Right ventricle myocardium superior (tissue), 1 donor: ENCODE measurements around the gene AP4M1. TPM values are rescaled to one million over a fixed set of nuclear protein-coding genes. Genes with fewer than 3 reads are reported as not detected.
A peak's percentile ranks its signal among the peaks of the same experiment; 100 is the strongest.

Source experiments
- ATAC-seq: fragments of 200-7000 bp; cut with Tn5 transposase; one replicate; pipeline ENCODE4 v1.9.1; 2020; ENCODE audit warnings: mild to moderate bottlenecking; ENCODE audit not compliant: poor library complexity
- DNase-seq: peaks from one replicate; pipeline ENCODE4 v3.0.0-alpha.2; 2020
- intact Hi-C: fragments of 100-400 bp; cut with DNase I; formaldehyde crosslinking; loops from one replicate; pipeline ENCODE4 v1.11.2; 2022
- long read RNA-seq: library from polyadenylated mRNA; unstranded; transcript quantifications from one replicate; pipeline ENCODE4 v2.0.0, GENCODE V29; 2021
- total RNA-seq: library from RNA; stranded (reverse); fragmentation: NEBNext Ultra II Directional; extraction: Animal tissue kit (Norgen Biotek cat#: 25700); gene quantifications from one replicate; pipeline ENCODE4 v1.2.1, GENCODE V29; 2021
- donor health status: DM: no; HTN: yes; CAD: no; lungs with severe emphysema.

The AP4M1 gene, protein sequence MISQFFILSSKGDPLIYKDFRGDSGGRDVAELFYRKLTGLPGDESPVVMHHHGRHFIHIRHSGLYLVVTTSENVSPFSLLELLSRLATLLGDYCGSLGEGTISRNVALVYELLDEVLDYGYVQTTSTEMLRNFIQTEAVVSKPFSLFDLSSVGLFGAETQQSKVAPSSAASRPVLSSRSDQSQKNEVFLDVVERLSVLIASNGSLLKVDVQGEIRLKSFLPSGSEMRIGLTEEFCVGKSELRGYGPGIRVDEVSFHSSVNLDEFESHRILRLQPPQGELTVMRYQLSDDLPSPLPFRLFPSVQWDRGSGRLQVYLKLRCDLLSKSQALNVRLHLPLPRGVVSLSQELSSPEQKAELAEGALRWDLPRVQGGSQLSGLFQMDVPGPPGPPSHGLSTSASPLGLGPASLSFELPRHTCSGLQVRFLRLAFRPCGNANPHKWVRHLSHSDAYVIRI
- total RNA-seq: 13.4 TPM
- long read RNA-seq, transcript AP4M1-201 (15 exons, 1,817 nt): major isoform, 25 of 50 reads
- long read RNA-seq, partial matches to known transcripts: 3 of 50 reads
- long read RNA-seq, other reads (novel, unspliced or antisense): 19 of 50 reads

DNA sequence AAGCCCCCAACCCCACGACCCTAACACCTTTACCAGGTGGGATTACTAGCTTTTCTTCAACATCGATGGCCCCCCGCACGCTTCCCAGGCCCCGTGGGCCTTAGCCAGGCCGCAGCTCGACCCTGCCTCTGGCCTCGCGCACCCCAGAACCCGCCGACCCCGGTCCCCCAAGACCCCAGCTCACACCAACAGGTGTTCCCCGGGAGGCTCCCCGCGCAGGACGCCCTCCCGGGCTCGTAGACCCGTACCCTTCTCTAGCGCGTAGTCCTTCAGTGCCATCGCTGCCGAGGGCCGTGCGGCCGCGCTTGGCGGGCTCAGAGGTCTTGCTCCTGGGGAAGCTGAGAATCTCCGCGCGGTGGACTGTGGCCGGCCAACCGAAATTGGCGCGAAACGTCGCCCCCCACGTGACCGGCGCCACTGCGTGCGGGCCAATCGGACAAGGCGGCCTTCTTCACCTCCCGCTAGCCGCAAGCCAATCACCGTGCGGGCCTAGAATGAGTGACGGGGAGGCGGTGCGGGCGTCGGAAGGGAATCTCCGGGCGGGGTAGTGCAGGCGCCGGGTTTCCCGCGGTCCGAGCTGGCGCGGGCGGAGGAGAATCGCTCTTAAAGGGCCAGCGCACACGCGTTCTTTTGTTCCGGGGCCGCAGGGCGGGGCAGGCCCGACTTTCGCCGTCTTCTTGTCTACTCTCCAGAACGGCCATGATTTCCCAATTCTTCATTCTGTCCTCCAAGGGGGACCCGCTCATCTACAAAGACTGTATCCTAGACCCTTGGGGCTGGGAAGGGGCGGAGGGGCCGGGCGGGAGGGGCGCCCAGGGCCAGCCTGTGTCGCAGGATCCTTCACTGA is at the start of gene AP4M1, which contains the start of gene MCM7:
Gene AP4M1 (plus strand): TSS at position 628 of the 847 bp plus-strand sequence. CDS start 72 bp downstream, at position 700.
Gene MCM7 (minus strand): TSS at position 382 of the 847 bp plus-strand sequence. CDS start 103 bp downstream, at position 279.
- DNase-seq: peak; percentile 99
- ATAC-seq: peak; percentile 96
- intact Hi-C loops: no loop called here

DNA sequence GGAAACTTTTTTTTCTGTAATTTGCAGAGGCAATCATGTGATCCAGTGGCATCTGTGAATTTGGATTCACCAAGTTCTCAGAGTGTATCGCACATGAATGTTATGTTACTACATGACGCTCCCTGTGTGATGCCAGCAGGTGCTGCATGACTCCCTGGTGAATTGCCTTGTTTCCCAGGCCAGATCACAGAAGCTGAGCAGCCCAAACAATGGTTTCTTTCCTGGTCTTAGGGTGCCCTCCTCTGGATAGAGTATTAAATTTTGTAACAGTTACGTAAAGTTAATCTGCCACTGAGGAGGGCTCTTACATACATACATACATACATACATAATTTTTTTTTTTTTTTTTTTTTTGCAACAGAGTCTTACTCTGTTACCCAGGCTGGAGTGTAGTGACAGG is 48.2 kb upstream of the AP4M1 start:
- ATAC-seq (peak; percentile 24), DNase-seq (no peak)
- intact Hi-C loops: no loop called here

DNA sequence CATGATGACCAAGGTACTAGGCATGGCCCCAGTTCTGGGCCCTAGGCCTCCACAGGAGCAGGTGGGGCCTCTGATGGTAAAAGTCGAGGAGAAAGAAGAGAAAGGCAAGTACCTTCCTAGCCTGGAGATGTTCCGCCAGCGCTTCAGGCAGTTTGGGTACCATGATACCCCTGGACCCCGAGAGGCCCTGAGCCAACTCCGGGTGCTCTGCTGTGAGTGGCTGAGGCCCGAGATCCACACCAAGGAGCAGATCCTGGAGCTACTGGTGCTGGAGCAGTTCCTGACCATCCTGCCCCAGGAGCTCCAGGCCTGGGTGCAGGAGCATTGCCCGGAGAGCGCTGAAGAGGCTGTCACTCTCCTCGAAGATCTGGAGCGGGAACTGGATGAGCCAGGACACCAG is 44.4 kb upstream of the AP4M1 start:
- ATAC-seq: no peak
- intact Hi-C loops: no loop called here
- DNase-seq: no peak

DNA sequence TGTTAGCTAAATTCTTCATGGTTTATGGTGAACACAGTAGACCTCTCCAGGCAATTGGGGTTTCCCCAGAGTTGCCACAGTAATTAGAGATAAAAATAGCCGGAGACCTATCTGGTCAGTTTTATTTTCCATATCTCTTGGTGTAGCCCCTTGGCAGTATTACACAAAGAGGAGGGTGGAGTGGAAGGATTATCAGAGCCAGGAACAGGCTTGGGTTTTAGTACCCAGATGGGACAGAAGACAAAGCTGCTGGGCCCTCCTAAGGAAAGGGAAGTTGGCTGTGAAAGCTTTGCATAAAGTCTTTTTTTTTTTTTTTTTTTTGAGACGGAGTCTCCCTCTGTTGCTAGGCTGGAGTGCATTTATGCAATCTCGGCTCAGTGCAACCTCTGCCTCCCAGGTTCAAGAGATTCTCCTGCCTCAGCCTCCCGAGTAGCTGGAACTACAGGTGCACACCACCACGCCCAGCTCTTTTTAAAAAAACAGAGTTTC is 42.1 kb upstream of the AP4M1 start:
- DNase-seq (no peak), ATAC-seq (no peak)
- intact Hi-C loops: no loop called here

DNA sequence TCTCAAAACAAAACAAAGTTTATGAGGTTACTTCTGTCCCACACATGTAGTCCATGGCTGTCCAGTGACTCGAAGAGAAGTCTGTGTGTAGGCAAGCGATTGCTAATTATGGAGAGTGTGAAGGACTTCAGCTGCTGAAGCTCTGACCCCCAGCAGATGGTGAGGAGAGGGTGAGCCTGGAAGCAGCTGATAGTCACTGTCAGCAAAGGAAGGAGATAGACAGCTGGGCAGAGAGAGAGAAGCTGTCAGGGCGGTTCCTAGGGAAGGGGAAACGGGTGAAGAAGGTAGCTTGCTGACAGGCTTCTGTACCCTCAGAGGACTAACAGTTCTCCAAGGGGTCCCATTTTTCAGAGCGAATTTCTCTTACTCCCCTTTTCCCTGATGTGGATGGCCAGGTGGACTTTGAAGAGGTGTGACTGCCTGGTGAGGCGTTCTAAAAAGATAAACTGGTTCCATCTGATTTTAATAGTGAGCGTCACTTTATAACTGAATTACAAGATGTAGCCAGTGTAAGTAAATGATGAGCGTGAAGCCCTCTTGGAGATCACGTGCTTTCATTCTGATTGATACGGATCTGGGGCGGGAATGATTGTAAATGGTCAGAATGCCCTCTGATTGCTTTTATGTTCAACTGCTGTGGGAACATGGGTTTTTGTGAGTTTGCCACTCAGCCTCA is 39.8 kb upstream of the AP4M1 start:
- no peak for ATAC-seq
- no peak for DNase-seq
- intact Hi-C loops: no loop called here

DNA sequence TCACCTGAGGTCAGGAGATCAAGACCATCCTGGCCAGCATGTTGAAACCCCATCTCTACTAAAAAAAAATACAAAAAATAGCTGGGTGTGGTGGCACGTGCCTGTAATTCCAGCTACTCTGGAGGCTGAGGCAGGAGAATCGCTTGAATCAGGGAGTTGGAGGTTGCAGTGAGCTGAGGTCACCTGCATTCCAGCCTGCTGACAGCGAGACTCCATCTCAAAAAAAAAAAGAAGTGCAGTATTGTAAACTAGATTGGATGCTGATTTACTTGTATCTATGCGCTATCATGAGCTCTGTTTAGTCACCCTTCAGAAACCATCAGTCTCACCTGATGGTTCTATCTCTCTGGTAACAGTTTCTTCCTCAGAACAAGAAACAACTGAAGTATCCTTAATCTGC is 38.1 kb upstream of the AP4M1 start:
- no peak for ATAC-seq
- no peak for DNase-seq
- intact Hi-C loops: no loop called here

DNA sequence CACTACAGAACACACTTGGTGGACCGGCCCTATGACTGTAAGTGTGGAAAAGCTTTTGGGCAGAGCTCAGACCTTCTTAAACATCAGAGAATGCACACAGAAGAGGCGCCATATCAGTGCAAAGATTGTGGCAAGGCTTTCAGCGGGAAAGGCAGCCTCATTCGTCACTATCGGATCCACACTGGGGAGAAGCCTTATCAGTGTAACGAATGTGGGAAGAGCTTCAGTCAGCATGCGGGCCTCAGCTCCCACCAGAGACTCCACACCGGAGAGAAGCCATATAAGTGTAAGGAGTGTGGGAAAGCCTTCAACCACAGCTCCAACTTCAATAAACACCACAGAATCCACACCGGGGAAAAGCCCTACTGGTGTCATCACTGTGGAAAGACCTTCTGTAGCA is 37.3 kb upstream of the AP4M1 start:
- intact Hi-C loops: no loop called here
- ATAC-seq: no peak

DNA sequence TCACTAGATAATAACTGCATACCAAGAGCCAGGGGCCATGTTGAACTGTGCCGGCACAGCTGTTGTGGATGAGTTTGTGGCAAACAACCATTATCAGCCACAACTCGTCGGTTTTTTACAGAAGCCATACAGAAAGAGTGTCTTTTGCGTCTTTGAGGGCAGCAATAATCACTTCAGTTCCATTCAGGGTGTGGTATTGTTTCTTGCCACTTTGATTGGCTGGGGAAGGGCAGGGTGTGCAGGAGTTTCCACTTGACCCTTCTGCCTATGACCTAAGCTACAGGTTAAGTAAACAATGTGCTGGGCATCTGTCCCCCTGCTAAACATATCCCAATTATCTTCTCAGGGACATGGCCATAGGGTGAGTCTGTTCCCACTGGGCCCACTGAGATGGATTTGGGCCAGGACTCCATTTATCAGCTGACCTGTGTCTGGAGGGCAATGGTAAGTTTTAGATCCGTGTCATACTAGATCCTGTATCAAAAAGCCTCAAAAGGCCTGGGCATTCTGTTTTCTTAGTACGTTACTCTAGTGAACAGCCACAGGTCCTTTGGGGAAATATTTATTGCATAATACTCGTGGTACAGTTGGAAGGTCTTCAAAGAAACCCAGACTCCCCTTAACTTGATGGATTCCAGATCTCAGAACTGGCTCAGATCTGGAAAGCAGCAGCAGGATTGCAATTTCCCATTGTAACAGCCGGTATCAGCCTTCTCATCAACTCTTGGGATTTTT is 35.8 kb upstream of the AP4M1 start:
- DNase-seq: no peak
- intact Hi-C loops: no loop called here
- peak; percentile 87 for ATAC-seq

More for the DNA sequence above, 37.3 kb upstream of the AP4M1 start:
- no peak for DNase-seq

DNA sequence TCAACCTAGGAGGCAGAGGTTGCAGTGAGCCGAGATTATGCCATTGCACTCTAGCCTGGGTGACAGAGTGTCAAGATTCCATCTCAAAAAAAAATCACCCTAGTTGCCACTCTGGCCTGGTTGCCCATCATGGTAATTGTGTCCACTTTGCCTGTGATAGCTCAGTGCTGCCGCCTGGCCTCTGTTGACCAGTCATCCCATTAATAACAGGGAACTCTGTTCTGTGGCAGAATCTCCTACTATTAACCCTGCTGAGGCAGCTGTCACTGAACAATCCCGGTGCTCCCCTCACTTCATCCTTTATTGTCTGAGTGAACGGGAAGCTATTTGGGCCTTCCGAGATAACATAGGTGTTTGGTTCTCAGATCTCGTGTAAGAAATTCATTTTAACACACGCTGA is 34.5 kb upstream of the AP4M1 start:
- intact Hi-C loops: no loop called here
- DNase-seq (no peak), ATAC-seq (no peak)

DNA sequence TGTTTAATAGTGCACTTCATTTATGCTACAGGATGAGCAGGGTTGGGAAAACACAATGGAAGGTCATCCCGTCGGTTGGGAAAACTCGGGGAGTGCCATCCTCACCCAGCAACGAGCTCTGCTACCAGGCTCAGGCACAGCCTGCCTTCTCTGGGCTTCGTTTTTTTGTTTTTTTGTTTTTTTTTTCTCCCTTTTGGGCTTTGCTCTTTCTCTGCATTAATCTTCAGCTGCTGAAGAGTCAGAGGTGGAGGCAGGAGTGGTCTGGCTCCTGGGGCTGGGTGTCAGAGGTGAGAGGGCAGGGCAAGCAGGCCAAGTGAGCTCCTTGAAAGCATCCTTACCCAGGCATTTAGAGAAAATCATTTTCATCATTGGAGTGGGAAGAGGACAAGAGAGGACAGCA is 31.5 kb upstream of the AP4M1 start:
- intact Hi-C loops: no loop called here
- DNase-seq: no peak
- ATAC-seq: no peak

DNA sequence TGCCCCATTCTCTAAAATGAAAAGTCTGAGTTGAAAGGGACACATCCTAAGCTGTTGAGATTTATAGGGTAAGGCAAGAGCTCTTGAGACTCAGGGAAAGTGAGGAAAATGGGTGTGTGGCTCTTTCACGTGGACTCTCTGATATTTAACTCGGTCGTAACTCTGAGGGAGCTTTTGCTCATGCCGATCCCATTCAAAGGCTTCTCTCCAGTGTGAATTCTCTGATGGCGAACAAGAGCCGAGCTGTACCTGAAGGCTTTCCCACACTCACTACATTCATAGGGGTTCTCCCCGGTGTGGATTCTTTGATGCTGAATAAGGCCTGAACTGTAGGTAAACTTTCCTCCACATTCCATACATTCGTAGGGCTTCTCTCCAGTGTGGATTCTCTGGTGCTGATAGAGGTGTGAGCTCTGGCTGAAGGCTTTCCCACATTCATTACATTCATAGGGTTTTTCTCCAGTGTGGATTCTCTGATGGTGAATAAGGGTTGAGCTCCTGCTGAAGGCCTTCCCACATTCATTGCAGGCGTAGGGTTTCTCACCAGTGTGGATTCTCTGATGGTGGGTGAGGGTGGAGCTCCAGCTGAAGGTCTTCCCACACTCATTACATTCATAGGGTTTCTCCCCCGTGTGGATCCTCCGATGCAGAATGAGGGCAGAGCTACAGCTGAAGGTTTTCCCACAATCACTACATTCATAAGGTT is 30.3 kb upstream of the AP4M1 start:
- ATAC-seq: no peak
- intact Hi-C loops: no loop called here
- no peak for DNase-seq

DNA sequence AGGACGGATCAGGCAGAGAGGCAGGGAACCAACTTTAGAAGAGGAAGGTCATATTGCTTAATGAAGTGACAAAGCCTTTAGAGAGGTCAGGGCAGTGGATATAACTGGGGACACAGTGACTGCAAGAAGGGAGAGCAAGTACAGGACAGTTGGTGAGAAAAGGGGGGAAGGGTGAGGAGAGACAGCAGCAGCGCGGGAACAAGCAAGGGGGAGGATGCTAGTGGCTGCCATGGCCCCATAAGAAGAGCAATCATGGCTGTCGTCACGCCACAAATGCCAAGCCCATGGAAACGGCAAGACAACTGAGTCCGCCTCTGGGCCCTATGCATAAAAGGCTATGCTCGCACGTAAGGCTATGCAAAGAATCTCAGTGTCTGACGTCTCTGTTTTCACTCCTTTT is 29.0 kb upstream of the AP4M1 start:
- ATAC-seq (no peak), DNase-seq (no peak)
- intact Hi-C loops: no loop called here

DNA sequence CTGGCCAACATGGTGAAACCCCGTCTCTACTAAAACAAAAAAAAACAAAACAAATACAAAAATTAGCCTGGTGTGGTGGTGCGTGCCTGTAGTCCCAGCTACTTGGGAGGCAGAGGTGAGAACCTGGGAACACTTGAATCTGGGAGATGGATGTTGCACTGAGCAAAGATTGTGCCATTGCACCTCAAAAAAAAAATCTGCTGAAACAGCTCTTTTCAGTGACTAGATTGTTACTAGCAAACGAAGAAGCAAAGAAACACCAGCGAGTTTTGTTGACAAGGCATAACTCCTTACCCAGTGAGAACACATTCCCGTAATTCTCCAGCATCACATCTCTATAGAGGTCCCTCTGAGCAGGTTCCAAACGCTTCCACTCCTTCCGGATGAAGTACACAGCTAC is 26.6 kb upstream of the AP4M1 start:
- ATAC-seq: no peak

DNA sequence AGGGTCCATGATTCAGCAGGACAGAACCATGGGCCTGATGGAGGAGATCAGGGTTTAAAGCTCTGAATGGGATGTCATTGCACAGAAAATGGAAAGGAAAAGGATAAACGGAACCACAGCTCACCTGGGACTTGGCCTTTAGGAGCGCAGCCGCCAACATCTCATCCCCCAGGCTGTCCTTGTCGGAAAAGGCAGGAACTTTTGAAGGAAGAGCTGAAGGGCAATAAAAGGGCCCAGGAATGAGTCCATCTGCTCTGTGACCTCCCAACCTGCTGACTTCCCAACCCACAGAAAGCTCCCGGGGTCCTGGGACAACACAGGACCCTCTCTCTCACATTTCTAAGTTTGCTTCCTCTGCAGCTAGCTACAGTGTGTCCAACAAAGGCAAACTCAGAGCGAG is 26.0 kb upstream of the AP4M1 start:
- ATAC-seq (no peak), DNase-seq (no peak)
- intact Hi-C loops: no loop called here

More for the DNA sequence above, 26.6 kb upstream of the AP4M1 start:
- no peak for DNase-seq
- intact Hi-C loops: no loop called here

DNA sequence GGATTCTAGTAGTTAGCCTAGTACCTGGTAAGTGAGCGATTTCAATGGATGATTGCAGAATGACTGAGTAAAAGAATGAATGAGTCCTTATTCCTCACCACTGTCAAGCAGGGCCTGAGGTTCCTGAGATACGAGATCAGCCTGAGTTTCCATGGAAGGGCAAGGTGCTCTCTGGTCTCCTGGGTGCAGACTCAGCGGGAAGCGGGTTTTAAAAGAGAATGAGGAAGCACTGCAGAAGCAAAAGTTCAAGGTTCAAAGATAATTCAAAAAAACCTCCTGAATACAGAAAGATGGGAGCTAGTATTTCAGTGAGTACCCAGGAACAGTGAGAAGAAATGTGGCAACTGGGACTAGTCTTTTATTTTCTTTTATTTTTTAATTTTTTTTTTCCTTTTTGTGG is 24.2 kb upstream of the AP4M1 start:
- intact Hi-C loops: no loop called here
- DNase-seq (no peak), ATAC-seq (no peak)

DNA sequence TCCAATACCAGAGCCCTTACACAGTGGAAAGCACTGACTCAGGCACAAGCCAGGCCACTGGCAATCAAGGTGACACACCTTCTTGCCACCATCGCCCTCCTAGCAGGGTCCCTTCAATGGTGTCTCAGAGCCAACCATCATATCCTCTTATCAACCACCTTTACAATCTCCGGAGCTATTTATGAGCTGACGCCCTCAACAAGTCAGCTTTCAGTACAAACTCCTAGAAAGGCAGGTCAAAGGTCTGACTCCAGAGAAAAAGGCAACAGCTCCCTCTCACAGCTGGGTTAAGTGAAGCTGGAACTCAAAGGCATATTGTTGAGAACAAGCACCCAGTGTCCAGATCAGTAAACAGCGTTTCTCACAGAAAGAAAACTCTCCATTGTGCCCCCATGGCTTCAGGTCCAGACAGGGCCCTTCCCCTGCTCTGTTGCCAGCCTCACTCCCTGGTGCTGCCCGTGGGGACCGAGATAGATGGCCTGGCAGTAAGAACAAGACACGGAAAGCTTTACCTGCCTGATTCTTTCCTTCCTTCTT is 22.4 kb upstream of the AP4M1 start:
- intact Hi-C loops: no loop called here
- no peak for ATAC-seq
- no peak for DNase-seq

DNA sequence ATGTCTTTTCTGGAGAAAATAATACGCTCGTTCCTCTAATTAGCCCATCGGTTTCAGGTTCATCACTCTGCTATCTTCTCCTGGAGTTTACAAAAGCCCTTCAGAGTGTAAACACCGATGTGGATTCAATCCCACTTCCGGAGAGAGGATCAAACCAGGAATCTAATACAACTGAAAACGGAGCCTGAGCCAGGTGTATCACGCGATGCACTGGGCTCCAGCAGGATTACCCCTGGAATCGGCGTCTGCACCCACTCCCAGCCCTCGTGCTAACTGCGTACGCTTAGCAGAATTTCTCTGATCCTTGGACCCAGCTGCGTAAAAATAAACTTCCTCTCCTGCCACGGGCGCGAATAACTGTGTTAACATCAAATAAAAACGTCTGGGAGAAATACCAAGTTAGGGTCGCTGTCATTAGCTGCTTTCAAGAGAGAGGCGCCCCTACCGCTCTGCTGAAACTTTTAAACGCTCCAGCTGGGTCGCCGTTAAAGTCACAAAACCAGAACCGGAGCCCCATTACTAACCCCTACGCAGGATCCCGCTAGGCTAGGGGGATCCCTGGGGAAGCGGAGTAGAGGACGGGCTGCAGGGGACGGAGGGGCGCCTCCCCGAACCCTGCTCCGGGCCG is 20.4 kb upstream of the AP4M1 start:
- ATAC-seq (no peak), DNase-seq (no peak)
- intact Hi-C loops: no loop called here
